ENCODE results near the gene VPS33A. TPM values are rescaled to one million over a fixed set of nuclear protein-coding genes. Genes with fewer than 3 reads are reported as not detected.

The VPS33A gene
- total RNA-seq, 1 donor from 2014 or later, result 34.3 TPM

GRCh38 chr12:122185079-122185478 is 81.2 kb downstream of the VPS33A start:
- Mint-ChIP-seq H3K27ac (ENCODE audit: unreplicated experiment) (no peak overlapping the region), H3K9me3 (ENCODE audit: unreplicated experiment) (no peaks in the 10 kb centered on the region), H3K4me3 (ENCODE audit: unreplicated experiment) (peak overlapping the region; percentile 40), H3K4me1 (ENCODE audit: low read depth, unreplicated experiment) (peaks cover 5% of the 10 kb centered on the region), H3K27me3 (ENCODE audit: low read depth, unreplicated experiment) (peaks cover 17% of the 10 kb centered on the region), H3K36me3 (ENCODE audit: low read depth, unreplicated experiment) (no peaks in the 10 kb centered on the region)
- DNase-seq (ENCODE audit: low read depth) (no peak), FAIRE-seq (no peak)
- peaks cover 5% of the 10 kb centered on the region for H3K4me1 ChIP-seq (ENCODE audit: insufficient read depth, low read length)
- H3K36me3 ChIP-seq (ENCODE audit: insufficient read depth, low read length), result no peaks in the 10 kb centered on the region
- H3K9me3 ChIP-seq (ENCODE audit: insufficient read depth, low read depth, low read length), result no peaks in the 10 kb centered on the region
- H3K4me3 ChIP-seq (ENCODE audit: insufficient read depth, low read depth, low read length), result no peak overlapping the region
- H3K4me2 ChIP-seq (ENCODE audit: low read length), result no peak overlapping the region
- TF ChIP-seq CTCF (IDR thresholded peaks at IDR 0.05; ENCODE audit: insufficient read depth, low read depth, low read length) (no peak), EZH2 (IDR thresholded peaks at IDR 0.05; ENCODE audit: insufficient read depth, low read length) (no peak)
- H3K27ac ChIP-seq (ENCODE audit: low read depth, low read length), result no peak overlapping the region
- no peaks in the 10 kb centered on the region for H3K27me3 ChIP-seq (ENCODE audit: insufficient read depth, low read length)
- no peak overlapping the region for H2AFZ ChIP-seq (ENCODE audit: low read depth, low read length)
- no peaks in the 10 kb centered on the region for H3K79me2 ChIP-seq (ENCODE audit: insufficient read depth, low read length)
- H3K9ac ChIP-seq (ENCODE audit: low read length), result no peak overlapping the region
- no peaks in the 10 kb centered on the region for H4K20me1 ChIP-seq (ENCODE audit: insufficient read depth, low read length)

GRCh38 chr12:122184517-122184916 is 81.8 kb downstream of the VPS33A start:
- Histone ChIP-seq H3K4me2 (ENCODE audit: low read length) (no peak overlapping the region), H4K20me1 (ENCODE audit: insufficient read depth, low read length) (no peaks in the 10 kb centered on the region), H3K27ac (ENCODE audit: low read depth, low read length) (no peak overlapping the region), H2AFZ (ENCODE audit: low read depth, low read length) (no peak overlapping the region), H3K27me3 (ENCODE audit: insufficient read depth, low read length) (no peaks in the 10 kb centered on the region), H3K79me2 (ENCODE audit: insufficient read depth, low read length) (no peaks in the 10 kb centered on the region), H3K9ac (ENCODE audit: low read length) (no peak overlapping the region), H3K9me3 (ENCODE audit: insufficient read depth, low read depth, low read length) (no peaks in the 10 kb centered on the region), H3K4me1 (ENCODE audit: insufficient read depth, low read length) (peaks cover 7% of the 10 kb centered on the region), H3K4me3 (ENCODE audit: insufficient read depth, low read depth, low read length) (no peak overlapping the region), H3K36me3 (ENCODE audit: insufficient read depth, low read length) (no peaks in the 10 kb centered on the region)
- Mint-ChIP-seq H3K27ac (ENCODE audit: unreplicated experiment) (no peak overlapping the region), H3K4me3 (ENCODE audit: unreplicated experiment) (peak overlapping the region; percentile 40), H3K9me3 (ENCODE audit: unreplicated experiment) (no peaks in the 10 kb centered on the region), H3K36me3 (ENCODE audit: low read depth, unreplicated experiment) (no peaks in the 10 kb centered on the region), H3K4me1 (ENCODE audit: low read depth, unreplicated experiment) (peaks cover 7% of the 10 kb centered on the region), H3K27me3 (ENCODE audit: low read depth, unreplicated experiment) (peaks cover 17% of the 10 kb centered on the region)
- DNase-seq (ENCODE audit: low read depth) (no peak), FAIRE-seq (no peak)
- no peak for TF ChIP-seq EZH2 (IDR thresholded peaks at IDR 0.05; ENCODE audit: insufficient read depth, low read length)
- no peak for TF ChIP-seq CTCF (IDR thresholded peaks at IDR 0.05; ENCODE audit: insufficient read depth, low read depth, low read length)

GRCh38 chr12:122183588-122183940 is 82.7 kb downstream of the VPS33A start:
- DNase-seq (ENCODE audit: low read depth), result no peak
- peaks cover 7% of the 10 kb centered on the region for H3K4me1 ChIP-seq (ENCODE audit: insufficient read depth, low read length)
- no peak for FAIRE-seq
- H3K9me3 ChIP-seq (ENCODE audit: insufficient read depth, low read depth, low read length), result no peaks in the 10 kb centered on the region
- H3K27me3 Mint-ChIP-seq (ENCODE audit: low read depth, unreplicated experiment), result peaks cover 17% of the 10 kb centered on the region
- TF ChIP-seq CTCF (IDR thresholded peaks at IDR 0.05; ENCODE audit: insufficient read depth, low read depth, low read length) (no peak), EZH2 (IDR thresholded peaks at IDR 0.05; ENCODE audit: insufficient read depth, low read length) (no peak)
- H2AFZ ChIP-seq (ENCODE audit: low read depth, low read length), result peak overlapping the region; percentile 81
- H3K27ac ChIP-seq (ENCODE audit: low read depth, low read length), result no peak overlapping the region
- H3K27ac Mint-ChIP-seq (ENCODE audit: unreplicated experiment), result peak overlapping the region; percentile 26
- no peaks in the 10 kb centered on the region for H4K20me1 ChIP-seq (ENCODE audit: insufficient read depth, low read length)
- H3K9me3 Mint-ChIP-seq (ENCODE audit: unreplicated experiment), result no peaks in the 10 kb centered on the region
- H3K27me3 ChIP-seq (ENCODE audit: insufficient read depth, low read length), result no peaks in the 10 kb centered on the region
- H3K4me3 ChIP-seq (ENCODE audit: insufficient read depth, low read depth, low read length), result no peak overlapping the region
- H3K9ac ChIP-seq (ENCODE audit: low read length), result peak overlapping the region; percentile 43
- peak overlapping the region; percentile 45 for H3K4me3 Mint-ChIP-seq (ENCODE audit: unreplicated experiment)
- peak overlapping the region; percentile 89 for H3K4me2 ChIP-seq (ENCODE audit: low read length)
- H3K4me1 Mint-ChIP-seq (ENCODE audit: low read depth, unreplicated experiment), result peaks cover 7% of the 10 kb centered on the region
- no peaks in the 10 kb centered on the region for H3K36me3 ChIP-seq (ENCODE audit: insufficient read depth, low read length)
- no peaks in the 10 kb centered on the region for H3K79me2 ChIP-seq (ENCODE audit: insufficient read depth, low read length)
- H3K36me3 Mint-ChIP-seq (ENCODE audit: low read depth, unreplicated experiment), result peaks cover 2% of the 10 kb centered on the region

Measured in astrocyte (in vitro differentiated cells and primary cell).